DND-41 (cell line): ENCODE data around the gene RHBDF1.

Source experiments
- ATAC-seq: fragments of 200-7000 bp; cut with Tn5 transposase; 3 replicates; pipeline ENCODE4 v1.9.1; 2021; ENCODE audit warnings: low read depth; ENCODE audit not compliant: insufficient read depth
- DNase-seq: peaks from one replicate; pipeline ENCODE4 v3.0.0-alpha.2; 2020
- H2AFZ ChIP-seq: 2 replicates; pipeline ENCODE4 v1.6.0; 2012; ENCODE audit warnings: low read depth, low read length
- H3K27ac ChIP-seq: 2 replicates; pipeline ENCODE4 v1.5.1; 2012; ENCODE audit warnings: low read length, inconsistent platforms
- H3K27me3 ChIP-seq: fragments of 200-600 bp; sonication (generic); 2 replicates; pipeline ENCODE4 v1.6.0; 2012; ENCODE audit warnings: low read length, mild to moderate bottlenecking, inconsistent platforms; ENCODE audit not compliant: insufficient read depth, poor library complexity
- H3K36me3 ChIP-seq: 2 replicates; pipeline ENCODE4 v1.5.1; 2012; ENCODE audit warnings: low read length, inconsistent platforms; ENCODE audit not compliant: insufficient read depth
- H3K4me1 ChIP-seq: 2 replicates; pipeline ENCODE4 v1.5.1; 2012; ENCODE audit warnings: mild to moderate bottlenecking, low read length; ENCODE audit not compliant: insufficient read depth
- H3K4me2 ChIP-seq: 2 replicates; pipeline ENCODE4 v1.6.0; 2012; ENCODE audit warnings: mild to moderate bottlenecking, moderate library complexity, low read length, inconsistent platforms; ENCODE audit not compliant: insufficient read depth
- H3K4me3 ChIP-seq, 2 experiments: fragments of 200-600 bp in 1 of 2; shearing (Covaris generic) in 1 of 2; 2 replicates each; pipeline ENCODE4 v1.5.1; 2012 to 2016; ENCODE audit warnings: inconsistent platforms in 2 of 2, low read length in 2 of 2, mild to moderate bottlenecking in 2 of 2, low read depth in 1 of 2, moderate library complexity in 1 of 2
- H3K79me2 ChIP-seq: 2 replicates; pipeline ENCODE4 v1.6.0; 2012; ENCODE audit warnings: low read length, inconsistent platforms; ENCODE audit not compliant: insufficient read depth
- H3K9ac ChIP-seq: 2 replicates; pipeline ENCODE4 v1.6.0; 2012; ENCODE audit warnings: low read depth, mild to moderate bottlenecking, inconsistent platforms, low read length, moderate library complexity
- H3K9me3 ChIP-seq: 2 replicates; pipeline ENCODE4 v1.5.1; 2012; ENCODE audit warnings: low read length, moderate library complexity, mild to moderate bottlenecking, inconsistent platforms; ENCODE audit not compliant: insufficient read depth, severe bottlenecking
- H4K20me1 ChIP-seq: 2 replicates; pipeline ENCODE4 v1.6.0; 2012; ENCODE audit warnings: low read length; ENCODE audit not compliant: insufficient read depth
- CTCF ChIP-seq: IDR thresholded peaks from 2 replicates; pipeline ENCODE4 v1.5.1; 2012; ENCODE audit warnings: borderline replicate concordance, low read length, moderate library complexity, mild to moderate bottlenecking; ENCODE audit not compliant: poor library complexity, severe bottlenecking; ENCODE audit errors: extremely low read depth
- EZH2 ChIP-seq: IDR thresholded peaks from 3 replicates; pipeline ENCODE4 v1.6.1; 2012; ENCODE audit warnings: borderline replicate concordance, low read depth, mild to moderate bottlenecking, moderate library complexity, low read length, inconsistent platforms; ENCODE audit not compliant: severe bottlenecking

The RHBDF1 gene

GRCh38 chr16:92431-93339, 20.3 kb upstream of the RHBDF1 start:
- no peaks in the 10 kb centered on the region for H3K9me3 ChIP-seq
- no peak for TF ChIP-seq EZH2
- no peak for TF ChIP-seq CTCF
- H4K20me1 ChIP-seq, result peaks cover 25% of the 10 kb centered on the region

DNA sequence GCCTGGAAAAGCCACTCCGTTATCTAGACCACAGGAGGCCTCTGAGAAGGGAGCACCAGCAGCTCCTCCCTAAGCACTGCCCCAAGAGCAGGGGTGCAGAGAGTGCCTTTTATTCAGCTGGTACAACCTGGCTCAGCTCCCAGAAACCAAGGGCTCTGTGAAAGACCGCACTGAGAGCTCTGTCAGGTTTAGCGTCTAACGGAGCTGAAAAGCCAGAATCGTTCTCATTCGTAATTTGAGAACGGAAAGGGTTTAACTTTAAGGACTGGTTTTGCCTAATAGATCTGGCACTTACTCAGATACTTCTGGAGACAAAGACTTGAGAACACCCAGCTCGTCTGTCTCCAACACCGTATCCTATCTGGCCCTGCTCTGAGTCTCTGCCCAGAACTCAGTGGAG, 19.1 kb upstream of the RHBDF1 start:
- H3K27me3 ChIP-seq, result no peaks in the 10 kb centered on the region
- no peaks in the 10 kb centered on the region for H3K79me2 ChIP-seq
- no peak overlapping the region for H3K27ac ChIP-seq
- no peaks in the 10 kb centered on the region for H3K9me3 ChIP-seq
- H4K20me1 ChIP-seq, result peaks cover 32% of the 10 kb centered on the region
- TF ChIP-seq EZH2, result no peak
- TF ChIP-seq CTCF, result no peak
- no peak overlapping the region for H3K4me2 ChIP-seq
- no peak overlapping the region for H3K9ac ChIP-seq
- no peak for DNase-seq
- ATAC-seq, result no peak
- H2AFZ ChIP-seq, result no peak overlapping the region
- H3K36me3 ChIP-seq, result peaks cover 75% of the 10 kb centered on the region
- no peak overlapping the region for H3K4me3 ChIP-seq
- no peaks in the 10 kb centered on the region for H3K4me1 ChIP-seq

More at GRCh38 chr16:92431-93339, 20.3 kb upstream of the RHBDF1 start:
- DNase-seq (no peak), ATAC-seq (no peak)
- H3K4me2 ChIP-seq, result no peak overlapping the region
- no peak overlapping the region for H3K9ac ChIP-seq
- H3K27me3 ChIP-seq, result no peaks in the 10 kb centered on the region
- no peak overlapping the region for H3K27ac ChIP-seq
- H3K4me3 ChIP-seq, result no peak overlapping the region
- no peak overlapping the region for H2AFZ ChIP-seq
- peaks cover 70% of the 10 kb centered on the region for H3K36me3 ChIP-seq
- no peaks in the 10 kb centered on the region for H3K4me1 ChIP-seq
- H3K79me2 ChIP-seq, result no peaks in the 10 kb centered on the region

GRCh38 chr16:89391-90302, 17.2 kb upstream of the RHBDF1 start:
- H3K4me3 ChIP-seq, result no peak overlapping the region
- H3K4me2 ChIP-seq, result no peak overlapping the region
- 0 out of 2 replicates have a peak, but pooled peaks cover 1% of the 10 kb centered on the region for H3K79me2 ChIP-seq
- ATAC-seq (no peak), DNase-seq (no peak)
- H3K36me3 ChIP-seq, result peaks cover 83% of the 10 kb centered on the region
- H4K20me1 ChIP-seq, result peaks cover 38% of the 10 kb centered on the region
- H2AFZ ChIP-seq, result no peak overlapping the region
- no peak for TF ChIP-seq CTCF
- TF ChIP-seq EZH2, result no peak
- no peaks in the 10 kb centered on the region for H3K4me1 ChIP-seq
- no peak overlapping the region for H3K9ac ChIP-seq
- H3K27me3 ChIP-seq, result no peaks in the 10 kb centered on the region
- H3K27ac ChIP-seq, result no peak overlapping the region
- H3K9me3 ChIP-seq, result no peaks in the 10 kb centered on the region
